ENCODE data around the gene AXDND1.
"Not testable (repeated sequence)": the region's sequence is repeated elsewhere in the genome, so short reads cannot be mapped to it uniquely, and the experiment has no call there.

AXDND1 gene, protein sequence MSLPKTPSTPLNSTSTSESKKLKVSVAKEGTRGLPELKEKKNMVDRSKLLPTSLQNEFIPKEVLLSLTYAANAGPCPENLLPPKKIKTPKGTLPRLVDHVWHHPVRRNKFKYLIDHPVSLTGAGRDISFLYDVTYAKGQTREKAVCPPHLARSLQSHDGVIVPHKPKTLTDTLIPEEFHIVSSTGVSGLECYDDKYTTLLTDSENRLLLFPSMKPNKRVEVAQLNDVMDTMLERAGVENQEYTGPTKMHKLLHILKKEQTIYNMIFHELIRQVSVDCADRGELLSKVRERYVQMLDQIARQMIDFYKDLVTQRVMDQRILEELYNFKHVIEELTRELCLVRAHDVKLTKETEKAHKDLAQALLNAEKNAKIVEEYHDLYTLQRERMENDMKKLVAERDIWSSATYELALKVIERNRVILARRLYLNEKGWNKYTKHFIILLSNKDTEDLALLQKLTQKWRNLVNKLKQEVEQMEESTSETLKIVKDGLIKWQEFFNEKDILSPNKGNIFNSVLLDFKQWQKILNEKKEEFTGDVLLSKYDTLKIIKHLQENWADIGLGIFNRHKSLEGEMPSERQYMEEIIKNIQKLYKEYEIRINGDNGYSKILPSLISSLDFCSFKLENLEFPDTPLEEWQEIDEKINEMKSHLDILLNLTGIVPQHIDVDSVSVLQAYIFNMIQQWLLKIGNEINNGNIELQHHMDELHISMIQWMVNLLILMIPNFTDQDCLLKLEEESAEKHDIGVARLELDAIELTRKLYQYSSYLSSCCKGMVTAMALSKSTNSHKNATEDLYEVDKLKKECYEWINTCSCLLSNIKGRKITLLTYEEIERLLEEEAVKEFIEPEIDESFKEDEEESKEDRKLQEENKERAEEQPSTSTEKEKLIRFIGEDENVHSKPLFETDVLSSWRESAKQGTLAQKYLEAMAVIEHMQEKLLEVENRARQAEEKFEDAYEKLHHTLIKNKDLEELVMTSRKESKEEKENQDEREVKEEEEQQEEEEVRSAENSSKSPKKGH

DNA sequence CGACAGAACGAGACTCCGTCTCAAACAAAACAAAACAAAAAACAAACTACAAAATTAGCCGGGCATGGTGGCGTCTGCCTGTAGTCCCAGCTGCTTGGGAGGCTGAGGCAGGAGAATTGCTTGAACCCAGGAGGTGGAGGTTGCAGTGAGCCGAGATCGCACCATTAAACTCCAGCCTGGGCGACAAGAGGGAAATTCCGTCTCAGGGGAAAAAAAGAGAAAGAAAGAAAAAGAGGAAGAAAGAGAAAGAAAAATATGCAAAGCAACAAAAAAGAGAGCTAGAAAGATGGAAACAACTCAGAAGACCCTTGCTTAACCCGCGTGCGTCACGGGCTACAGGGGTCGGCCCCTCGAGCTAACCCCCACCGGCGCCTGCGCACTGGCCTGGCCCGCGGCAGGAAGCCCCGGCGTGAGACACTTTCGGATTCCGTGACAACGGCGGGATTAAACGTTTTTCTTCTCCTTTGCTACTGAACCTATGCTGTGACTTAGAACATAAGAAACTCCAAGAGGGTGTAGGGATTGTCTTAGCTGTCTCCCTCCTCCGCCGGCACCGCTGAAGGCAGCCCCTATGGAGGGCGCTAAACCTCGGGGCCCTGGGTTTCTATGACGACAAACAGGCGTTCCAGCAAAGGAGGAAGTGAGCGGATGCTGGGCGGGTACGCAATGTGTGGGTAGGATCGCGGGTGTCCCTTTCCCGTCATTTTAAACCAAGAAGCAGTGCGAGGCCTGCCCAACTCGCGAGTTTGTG, at the start of gene AXDND1:
AXDND1 (plus strand) TSS at position 630 of the 751 bp plus-strand sequence. CDS start 539 bp downstream, outside the sequence.
- peak; percentile 70 for DNase-seq (ENCODE audit: low spot score)

DNA sequence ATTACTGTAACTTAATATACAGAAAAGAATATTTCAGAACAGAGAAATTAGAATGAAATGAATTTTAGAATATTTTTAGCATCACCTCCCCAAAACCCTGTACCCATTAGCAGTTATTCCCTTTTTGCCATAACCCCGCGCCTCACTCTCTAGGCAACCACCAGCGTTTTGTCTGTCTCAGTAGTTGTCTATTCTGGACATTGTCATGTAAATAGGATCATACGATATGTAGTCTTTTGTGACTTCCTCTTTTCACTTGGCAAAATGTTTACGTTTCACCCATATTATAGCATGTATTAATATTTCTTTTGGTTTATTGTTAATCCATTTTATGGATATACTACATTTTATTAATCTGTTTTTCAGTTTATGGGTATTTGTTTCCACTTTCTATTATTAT, 47.3 kb upstream of the AXDND1 start:
- DNase-seq (ENCODE audit: low spot score) = no peak

DNA sequence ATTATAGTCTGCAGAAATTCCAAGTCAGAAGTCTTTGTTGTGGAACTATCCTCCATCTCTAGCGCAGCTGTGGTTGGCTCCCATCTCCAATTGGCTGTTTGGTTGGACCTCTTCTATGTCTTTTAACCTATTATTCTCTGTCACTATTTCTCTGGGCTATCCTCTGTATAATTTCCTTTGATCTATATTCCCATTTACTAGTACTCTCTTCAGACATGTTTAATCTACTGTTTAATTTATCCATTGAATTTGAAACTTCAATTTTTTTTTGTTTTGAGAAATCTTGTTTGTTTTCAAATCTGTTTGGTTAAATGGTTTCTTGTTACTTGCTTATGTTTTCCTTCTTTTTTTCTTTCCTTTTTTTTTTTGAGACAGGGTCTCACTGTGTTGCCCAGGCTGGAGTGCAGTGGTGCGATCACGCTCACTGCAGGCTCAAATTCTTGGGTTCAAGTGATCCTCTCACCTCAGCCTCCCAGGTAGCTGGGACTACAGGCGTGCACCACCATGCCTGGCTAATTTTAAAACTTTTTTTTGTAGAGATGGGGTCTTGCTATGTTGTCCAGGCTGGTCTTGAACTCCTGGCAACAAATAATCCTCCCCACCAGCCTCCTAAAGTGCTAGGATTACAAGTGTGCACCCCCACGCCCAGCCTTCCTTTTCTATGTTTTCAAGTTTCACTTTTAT, 44.1 kb upstream of the AXDND1 start:
- DNase-seq (ENCODE audit: low spot score) = no peak

- no peak for DNase-seq (ENCODE audit: low spot score)
Observed at GRCh38 chr1:179322557-179322956, 43.2 kb upstream of the AXDND1 start.

DNA sequence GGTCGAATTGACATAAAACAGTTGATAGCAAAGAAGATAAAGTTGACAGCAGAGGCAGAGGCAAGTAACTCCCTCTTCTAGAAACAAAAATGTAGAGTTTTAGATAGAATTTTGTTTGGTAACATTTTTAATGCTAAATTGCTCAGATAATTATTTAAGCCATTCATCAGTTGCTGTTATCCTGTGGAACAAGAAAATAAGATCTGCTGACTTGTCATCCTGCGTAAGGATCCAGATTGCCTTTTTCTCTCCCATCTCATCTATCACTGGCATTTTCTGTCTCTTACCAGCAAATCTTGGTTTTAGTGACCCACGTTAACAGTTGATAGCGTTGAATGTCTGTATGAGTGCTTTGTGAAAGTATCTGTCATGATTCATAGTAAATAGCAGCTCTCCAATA, 42.3 kb upstream of the AXDND1 start:
- no peak for DNase-seq (ENCODE audit: low spot score)

DNA sequence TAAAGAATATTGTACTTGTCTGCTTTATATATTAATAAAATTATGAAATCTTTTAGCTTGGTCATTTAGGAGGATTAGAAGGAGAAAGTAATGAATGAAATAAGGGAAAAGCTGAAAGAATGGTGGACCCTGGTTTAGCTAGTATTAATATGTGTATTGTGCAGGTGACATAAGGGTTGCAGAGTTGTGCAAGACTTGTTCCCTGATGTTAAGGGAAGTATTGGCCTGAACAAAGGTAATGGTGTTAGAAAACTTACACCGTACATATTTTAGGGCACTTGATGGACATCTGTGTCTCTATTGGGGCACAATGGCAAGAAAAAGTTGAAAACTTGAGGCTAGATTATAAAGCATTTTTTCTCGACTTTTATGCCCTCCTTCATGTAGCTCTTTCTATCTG, 39.9 kb upstream of the AXDND1 start:
- no peak for DNase-seq (ENCODE audit: low spot score)

DNA sequence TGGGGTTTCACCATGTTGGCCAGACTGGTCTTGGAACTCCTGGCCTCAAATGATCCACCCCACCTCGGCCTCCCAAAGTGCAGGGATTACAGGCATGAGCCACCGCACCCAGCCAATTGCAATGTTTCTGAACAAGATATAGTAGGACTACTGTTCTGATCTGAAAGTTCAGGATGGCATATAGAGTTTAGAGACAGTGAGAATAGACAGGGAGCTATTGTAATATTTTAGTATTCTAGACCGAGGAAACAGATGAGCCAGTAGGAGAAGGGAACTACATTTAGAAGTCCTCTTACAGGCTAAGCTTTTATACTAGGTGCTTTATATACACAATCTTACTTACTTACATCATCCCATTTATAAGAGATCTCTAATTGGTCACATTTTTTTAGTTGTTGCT, 39.0 kb upstream of the AXDND1 start:
- DNase-seq (ENCODE audit: low spot score) = no peak

- DNase-seq (ENCODE audit: low spot score) = no peak
Observed at GRCh38 chr1:179327196-179327595, 38.6 kb upstream of the AXDND1 start.

DNA sequence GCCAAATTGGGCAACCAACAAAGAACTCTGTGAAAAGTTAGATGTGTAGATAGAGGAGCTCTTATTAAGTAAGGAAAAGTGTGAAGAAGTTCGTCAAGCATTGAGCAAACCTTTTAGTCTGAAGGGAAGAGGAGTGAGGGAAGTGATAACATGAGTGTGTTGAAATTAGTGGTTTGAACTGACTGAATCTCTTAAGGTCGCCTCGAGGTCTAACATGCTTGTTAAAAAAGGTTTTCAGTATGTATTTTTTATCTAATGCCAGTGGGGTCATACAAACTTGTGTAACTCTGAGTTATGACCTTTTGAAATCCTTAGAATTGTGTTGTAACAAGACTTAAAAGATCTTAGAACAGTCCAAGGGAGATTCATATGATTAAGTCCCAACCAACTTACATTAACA, 38.1 kb upstream of the AXDND1 start:
- DNase-seq (ENCODE audit: low spot score) = no peak

- no peak for DNase-seq (ENCODE audit: low spot score)
Observed at GRCh38 chr1:179329862-179330261, 35.9 kb upstream of the AXDND1 start.

DNA sequence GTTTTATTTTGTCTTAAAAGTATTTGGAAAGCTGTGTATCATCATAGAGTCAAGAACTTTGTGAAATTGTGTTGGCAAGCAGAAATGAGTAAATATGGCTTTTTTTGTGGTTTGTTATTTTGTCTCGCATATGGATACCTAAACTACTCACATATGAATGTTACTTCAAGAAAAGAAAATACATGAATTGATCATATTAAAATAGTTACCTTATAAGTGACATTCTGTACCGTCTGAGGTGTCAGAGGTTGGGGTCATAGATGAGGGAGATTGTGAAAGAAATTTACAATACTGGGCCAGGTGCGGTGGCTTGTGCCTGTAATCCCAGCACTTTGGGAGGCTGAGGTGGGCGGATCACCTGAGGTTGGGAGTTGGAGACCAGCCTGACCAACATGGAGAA, 31.3 kb upstream of the AXDND1 start:
- no peak for DNase-seq (ENCODE audit: low spot score)

GRCh38 chr1:179337288-179337687, 28.5 kb upstream of the AXDND1 start:
- DNase-seq (ENCODE audit: low spot score) = no peak

- no peak for DNase-seq (ENCODE audit: low spot score)
Observed at GRCh38 chr1:179337942-179338560, 27.7 kb upstream of the AXDND1 start.

DNA sequence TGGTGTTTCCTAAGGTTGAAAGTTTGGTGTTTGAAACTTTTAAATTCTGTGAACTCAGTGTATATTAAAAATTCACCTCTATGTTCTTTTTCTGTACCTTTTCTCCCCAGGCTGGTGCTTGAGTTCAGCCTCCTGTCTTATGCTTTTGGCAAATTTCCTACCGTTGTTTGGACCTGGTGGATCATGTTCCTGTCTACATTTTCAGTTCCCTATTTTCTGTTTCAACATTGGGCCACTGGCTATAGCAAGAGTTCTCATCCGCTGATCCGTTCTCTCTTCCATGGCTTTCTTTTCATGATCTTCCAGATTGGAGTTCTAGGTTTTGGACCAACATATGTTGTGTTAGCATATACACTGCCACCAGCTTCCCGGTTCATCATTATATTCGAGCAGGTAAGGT, 24.9 kb upstream of the AXDND1 start:
- DNase-seq (ENCODE audit: low spot score) = no peak

- no peak for DNase-seq (ENCODE audit: low spot score)
Observed at GRCh38 chr1:179341943-179342547, 23.7 kb upstream of the AXDND1 start.

GRCh38 chr1:179342740-179343404, 22.9 kb upstream of the AXDND1 start:
- peak; percentile 11 for DNase-seq (ENCODE audit: low spot score)

DNA sequence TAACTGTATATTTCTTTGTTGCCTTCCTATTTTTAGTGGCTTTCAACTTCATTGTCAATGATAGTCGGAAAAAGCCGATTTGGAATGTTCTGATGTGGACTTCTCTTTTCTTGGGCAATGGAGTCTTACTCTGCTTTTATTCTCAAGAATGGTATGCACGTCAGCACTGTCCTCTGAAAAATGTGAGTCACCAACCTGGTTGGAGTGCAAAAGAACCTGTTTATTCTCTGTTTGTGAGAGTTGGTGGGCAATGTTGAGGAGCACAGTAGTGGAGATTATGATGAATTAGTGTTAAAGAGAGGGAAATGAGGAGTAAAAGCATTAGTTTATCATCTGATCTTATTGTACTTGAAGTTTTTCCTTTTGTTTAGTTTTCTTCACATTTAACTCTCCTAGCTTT, 14.5 kb upstream of the AXDND1 start:
- DNase-seq (ENCODE audit: low spot score) = no peak

DNA sequence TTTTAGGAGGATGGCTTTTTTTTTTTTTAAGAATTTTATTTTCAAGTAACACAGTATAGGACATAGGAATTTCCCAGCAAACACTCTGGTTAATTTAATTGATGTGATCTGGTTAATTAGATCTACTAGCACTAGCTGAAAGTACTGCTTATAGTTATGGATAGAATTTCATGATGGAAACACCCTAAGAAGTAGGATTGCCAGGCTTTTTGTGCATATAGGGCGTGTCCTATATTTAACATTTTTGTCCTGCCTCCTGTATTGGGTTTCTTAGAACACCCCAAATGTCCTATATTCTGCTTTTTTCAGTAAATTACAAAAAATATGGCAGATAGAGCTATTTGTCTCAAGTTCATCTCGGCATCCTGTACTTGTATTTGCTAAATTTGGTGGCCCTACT, 13.5 kb upstream of the AXDND1 start:
- no peak for DNase-seq (ENCODE audit: low spot score)

DNA sequence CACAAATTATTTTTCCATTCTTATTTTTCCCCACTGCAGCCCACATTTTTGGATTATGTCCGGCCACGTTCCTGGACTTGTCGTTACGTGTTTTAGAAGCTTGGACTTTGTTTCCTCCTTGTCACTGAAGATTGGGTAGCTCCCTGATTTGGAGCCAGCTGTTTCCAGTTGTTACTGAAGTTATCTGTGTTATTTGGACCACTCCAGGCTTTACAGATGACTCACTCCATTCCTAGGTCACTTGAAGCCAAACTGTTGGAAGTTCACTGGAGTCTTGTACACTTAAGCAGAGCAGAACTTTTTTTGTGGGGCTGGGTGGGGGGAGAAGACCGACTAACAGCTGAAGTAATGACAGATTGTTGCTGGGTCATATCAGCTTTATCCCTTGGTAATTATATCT, 12.2 kb upstream of the AXDND1 start:
- no peak for DNase-seq (ENCODE audit: low spot score)

DNA sequence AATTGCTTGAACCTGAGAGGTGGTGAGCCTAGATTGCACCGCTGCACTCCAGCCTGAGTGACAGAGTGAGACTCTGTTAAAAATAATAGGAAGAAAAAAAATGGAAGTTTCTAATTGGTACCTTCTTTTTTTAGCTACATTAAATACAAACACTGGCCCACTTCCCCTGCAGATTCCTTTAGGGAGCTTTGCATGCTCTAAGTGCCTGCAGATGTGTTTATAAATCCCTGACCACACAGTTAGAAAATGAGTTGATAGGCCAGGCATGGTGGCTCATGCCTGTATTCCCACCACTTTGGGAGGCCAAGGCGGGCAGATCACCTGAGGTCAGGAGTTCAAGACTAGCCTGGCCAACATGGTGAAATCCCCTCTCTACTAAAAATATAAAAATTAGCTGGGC, 4.1 kb upstream of the AXDND1 start:
- not testable (repeated sequence) for DNase-seq (ENCODE audit: low spot score)

Data from HuH-7.5 (cell line).